ENCODE data around the gene TMEM176B. TPM values are rescaled to one million over a fixed set of nuclear protein-coding genes. Genes with fewer than 3 reads are reported as not detected.
A peak's percentile ranks its signal among the peaks of the same experiment; 100 is the strongest.

The TMEM176B gene
- polyA plus RNA-seq, 3 donors: 30.6 to 1,279 (median 415) TPM

DNA sequence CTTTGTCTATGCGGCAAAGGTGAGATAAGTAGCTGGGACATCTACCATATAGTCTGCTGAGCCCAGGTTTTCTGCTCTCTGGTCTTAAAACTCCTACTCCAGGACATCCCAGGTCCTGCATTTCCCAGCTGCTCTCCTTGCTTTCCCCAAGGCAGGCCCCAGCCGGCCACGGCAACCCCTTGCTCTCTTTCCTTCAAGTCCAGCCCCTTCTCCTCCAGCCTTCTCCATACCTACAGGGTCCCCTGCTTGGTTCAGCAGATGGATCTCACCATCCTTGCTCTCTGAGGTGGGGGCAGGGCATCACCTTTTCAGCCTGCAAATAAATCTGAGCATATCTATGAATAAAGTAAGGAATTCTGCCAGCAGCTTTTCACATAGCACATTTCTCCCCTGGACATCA is 54.3 kb downstream of the TMEM176B start:
- Histone ChIP-seq H2AFZ (ENCODE audit: insufficient read depth, low read depth, low read length, poor library complexity, severe bottlenecking) (no peak overlapping the region), H3K27ac (ENCODE audit: low read depth in 1 of 2, low read length in 2 of 2) (no peak overlapping the region), H3K4me2 (replicated peaks; ENCODE audit: extremely low read depth, low read length, poor library complexity, severe bottlenecking) (no peak overlapping the region), H3K79me2 (ENCODE audit: insufficient read depth, low read length) (no peaks in the 10 kb centered on the region), H3K36me3 (replicated peaks in 1 of 2; ENCODE audit: control insufficient read depth in 1 of 2, insufficient read depth in 2 of 2, low read length in 2 of 2) (peaks cover 39 to 43% of the 10 kb centered on the region in 2 donors), H3K4me3 (replicated peaks in 1 of 3; ENCODE audit: low read depth in 2 of 3, low read length in 3 of 3) (no peak overlapping the region), H3K4me1 (ENCODE audit: control insufficient read depth in 1 of 2, insufficient read depth in 2 of 2, low read length in 2 of 2) (peaks cover 0 to 5% of the 10 kb centered on the region in 2 donors), H4K20me1 (ENCODE audit: insufficient read depth, low read length) (peaks cover 46% of the 10 kb centered on the region), H3K27me3 (ENCODE audit: control insufficient read depth in 2 of 2, insufficient read depth in 2 of 2, low read length in 2 of 2) (no peaks in the 10 kb centered on the region), H3K9me3 (replicated peaks in 1 of 2; ENCODE audit: control insufficient read depth in 1 of 2, insufficient read depth in 1 of 2, low read length in 2 of 2) (no peaks in the 10 kb centered on the region), H3K9ac (ENCODE audit: insufficient read depth, low read length, poor library complexity, severe bottlenecking) (no peak overlapping the region)
- Mint-ChIP-seq H3K27me3 (ENCODE audit: low read depth in 3 of 3) (peaks cover 0 to 3% (median 1%) of the 10 kb centered on the region in 3 donors), H3K36me3 (peaks cover 48 to 49% of the 10 kb centered on the region in 2 donors), H3K4me1 (peaks cover 34% of the 10 kb centered on the region), H3K4me3 (no peak overlapping the region), H3K27ac (peak overlapping the region in 3 of 7 donors; percentile 50 to 76 (median 60)), H3K9me3 (peaks cover 0 to 2% (median 0%) of the 10 kb centered on the region in 7 donors)
- TF ChIP-seq, protein P1, sequence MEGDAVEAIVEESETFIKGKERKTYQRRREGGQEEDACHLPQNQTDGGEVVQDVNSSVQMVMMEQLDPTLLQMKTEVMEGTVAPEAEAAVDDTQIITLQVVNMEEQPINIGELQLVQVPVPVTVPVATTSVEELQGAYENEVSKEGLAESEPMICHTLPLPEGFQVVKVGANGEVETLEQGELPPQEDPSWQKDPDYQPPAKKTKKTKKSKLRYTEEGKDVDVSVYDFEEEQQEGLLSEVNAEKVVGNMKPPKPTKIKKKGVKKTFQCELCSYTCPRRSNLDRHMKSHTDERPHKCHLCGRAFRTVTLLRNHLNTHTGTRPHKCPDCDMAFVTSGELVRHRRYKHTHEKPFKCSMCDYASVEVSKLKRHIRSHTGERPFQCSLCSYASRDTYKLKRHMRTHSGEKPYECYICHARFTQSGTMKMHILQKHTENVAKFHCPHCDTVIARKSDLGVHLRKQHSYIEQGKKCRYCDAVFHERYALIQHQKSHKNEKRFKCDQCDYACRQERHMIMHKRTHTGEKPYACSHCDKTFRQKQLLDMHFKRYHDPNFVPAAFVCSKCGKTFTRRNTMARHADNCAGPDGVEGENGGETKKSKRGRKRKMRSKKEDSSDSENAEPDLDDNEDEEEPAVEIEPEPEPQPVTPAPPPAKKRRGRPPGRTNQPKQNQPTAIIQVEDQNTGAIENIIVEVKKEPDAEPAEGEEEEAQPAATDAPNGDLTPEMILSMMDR (IDR thresholded peaks at IDR 0.05): no peak
- 100% methylated on average over 3 of the region's 3 CpGs for WGBS (ENCODE audit: insufficient coverage)
- DNase-seq: no peak
- intact Hi-C loops (cut with micrococcal nuclease): no loop called here

DNA sequence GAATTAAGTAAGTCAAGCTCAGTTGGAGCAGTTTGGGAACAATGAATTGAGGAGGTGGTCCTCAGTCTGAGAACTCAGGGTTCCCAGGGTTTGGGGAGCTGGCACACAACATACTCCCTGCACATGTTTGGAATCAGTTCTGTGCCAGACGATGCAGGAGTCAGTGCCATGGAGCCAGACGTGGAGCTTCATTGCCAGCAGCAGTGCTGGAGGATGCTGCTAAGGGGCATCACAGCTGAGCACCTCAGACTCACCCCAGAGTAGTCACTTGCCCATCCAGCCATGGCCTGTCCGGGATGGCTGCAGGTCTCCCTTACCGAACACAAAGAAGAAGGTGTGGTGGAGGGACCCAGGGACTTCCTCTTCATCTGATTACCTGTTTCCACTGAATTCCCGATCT is 55.1 kb downstream of the TMEM176B start:
- peaks cover 43 to 50% of the 10 kb centered on the region in 2 donors for H3K36me3 ChIP-seq (replicated peaks in 1 of 2; ENCODE audit: control insufficient read depth in 1 of 2, insufficient read depth in 2 of 2, low read length in 2 of 2)
- H3K4me1 ChIP-seq (ENCODE audit: control insufficient read depth in 1 of 2, insufficient read depth in 2 of 2, low read length in 2 of 2): peaks cover 7% of the 10 kb centered on the region in 2 donors
- DNase-seq: no peak
- WGBS (ENCODE audit: insufficient coverage): 88% methylated on average over 3 of the region's 5 CpGs
- peaks cover 56 to 57% of the 10 kb centered on the region in 2 donors for H3K36me3 Mint-ChIP-seq
- H3K4me3 Mint-ChIP-seq: no peak overlapping the region
- H3K9me3 Mint-ChIP-seq: peaks cover 0 to 4% (median 2%) of the 10 kb centered on the region in 7 donors
- peaks cover 3% of the 10 kb centered on the region for H3K79me2 ChIP-seq (ENCODE audit: insufficient read depth, low read length)
- no peaks in the 10 kb centered on the region for H3K27me3 ChIP-seq (ENCODE audit: control insufficient read depth in 2 of 2, insufficient read depth in 2 of 2, low read length in 2 of 2)
- no peak overlapping the region for H3K27ac ChIP-seq (ENCODE audit: low read depth in 1 of 2, low read length in 2 of 2)
- TF ChIP-seq, protein P1 (IDR thresholded peaks at IDR 0.05): no peak
- peak overlapping the region in 2 of 7 donors; percentile 26 to 43 for H3K27ac Mint-ChIP-seq
- no peak overlapping the region for H3K9ac ChIP-seq (ENCODE audit: insufficient read depth, low read length, poor library complexity, severe bottlenecking)
- H3K27me3 Mint-ChIP-seq (ENCODE audit: low read depth in 3 of 3): peaks cover 0 to 3% (median 1%) of the 10 kb centered on the region in 3 donors
- H3K9me3 ChIP-seq (replicated peaks in 1 of 2; ENCODE audit: control insufficient read depth in 1 of 2, insufficient read depth in 1 of 2, low read length in 2 of 2): no peaks in the 10 kb centered on the region
- H4K20me1 ChIP-seq (ENCODE audit: insufficient read depth, low read length): peaks cover 54% of the 10 kb centered on the region
- no peak overlapping the region for H2AFZ ChIP-seq (ENCODE audit: insufficient read depth, low read depth, low read length, poor library complexity, severe bottlenecking)
- no peak overlapping the region for H3K4me2 ChIP-seq (replicated peaks; ENCODE audit: extremely low read depth, low read length, poor library complexity, severe bottlenecking)
- peaks cover 42% of the 10 kb centered on the region for H3K4me1 Mint-ChIP-seq
- intact Hi-C loops (cut with micrococcal nuclease): no loop called here
- no peak overlapping the region for H3K4me3 ChIP-seq (replicated peaks in 1 of 3; ENCODE audit: low read depth in 2 of 3, low read length in 3 of 3)

Data from CD14-positive monocyte (primary cell).